Central memory CD8-positive, alpha-beta T cell (primary cell): ENCODE results near the gene SEMA3A.
"Not testable (repeated sequence)": the region's sequence is repeated elsewhere in the genome, so short reads cannot be mapped to it uniquely, and the experiment has no call there.

Experiments
- ATAC-seq: fragments of 150-1000 bp; cut with Tn5 transposase; replicated peaks from 2 replicates; pipeline ENCODE4 v1.10.0; 2022; ENCODE audit warnings: mild to moderate bottlenecking, moderate FRiP score, moderate number of reproducible peaks; ENCODE audit not compliant: poor library complexity, severe bottlenecking; ENCODE audit errors: extremely low read depth
- DNase-seq, 2 donors: peaks; one replicate each; pipeline ENCODE4 v3.0.0; 2021; ENCODE audit warnings: low spot score in 2 of 2
- H3K27ac Mint-ChIP-seq: one replicate; pipeline ENCODE4 v1.8.0; 2022; ENCODE audit warnings: low read depth, mild to moderate bottlenecking, moderate library complexity, mixed read lengths
- H3K27me3 Mint-ChIP-seq: one replicate; pipeline ENCODE4 v1.8.0; 2022; ENCODE audit warnings: mixed read lengths
- H3K36me3 Mint-ChIP-seq: one replicate; pipeline ENCODE4 v1.8.0; 2022; ENCODE audit warnings: mild to moderate bottlenecking, moderate library complexity, mixed read lengths; ENCODE audit not compliant: insufficient read depth
- H3K4me1 Mint-ChIP-seq: one replicate; pipeline ENCODE4 v1.8.0; 2022; ENCODE audit warnings: mixed read lengths
- H3K4me3 Mint-ChIP-seq: one replicate; pipeline ENCODE4 v1.8.0; 2022; ENCODE audit warnings: mild to moderate bottlenecking, moderate library complexity, mixed read lengths
- H3K9me3 Mint-ChIP-seq: one replicate; pipeline ENCODE4 v1.8.0; 2022; ENCODE audit warnings: mixed read lengths

The SEMA3A gene

DNA sequence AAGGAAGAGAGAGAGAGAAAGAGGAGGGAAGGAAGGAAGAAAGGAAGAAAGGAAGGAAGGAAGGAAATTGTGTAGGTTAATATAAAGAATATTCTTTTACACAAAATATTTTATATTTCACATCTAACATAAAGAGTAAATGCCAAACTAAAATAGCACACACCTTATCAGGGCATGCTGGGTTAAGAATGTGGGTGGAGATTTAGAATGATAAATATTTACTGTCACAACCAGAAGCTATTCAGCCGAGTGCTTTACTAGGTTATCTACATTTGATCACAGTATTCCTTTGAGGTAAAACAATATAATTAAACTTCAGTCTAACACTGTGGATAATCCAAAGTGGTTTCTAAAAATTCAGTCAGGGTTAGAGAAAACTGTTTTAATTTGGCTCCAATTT lies 103.3 kb downstream of the SEMA3A start:
- H3K9me3 Mint-ChIP-seq: peaks cover 6% of the 10 kb centered on the region
- peaks cover 3% of the 10 kb centered on the region for H3K36me3 Mint-ChIP-seq
- no peaks in the 10 kb centered on the region for H3K4me1 Mint-ChIP-seq
- DNase-seq (no peak), ATAC-seq (no peak)
- no peaks in the 10 kb centered on the region for H3K27me3 Mint-ChIP-seq
- no peak overlapping the region for H3K4me3 Mint-ChIP-seq
- H3K27ac Mint-ChIP-seq: no peak overlapping the region

DNA sequence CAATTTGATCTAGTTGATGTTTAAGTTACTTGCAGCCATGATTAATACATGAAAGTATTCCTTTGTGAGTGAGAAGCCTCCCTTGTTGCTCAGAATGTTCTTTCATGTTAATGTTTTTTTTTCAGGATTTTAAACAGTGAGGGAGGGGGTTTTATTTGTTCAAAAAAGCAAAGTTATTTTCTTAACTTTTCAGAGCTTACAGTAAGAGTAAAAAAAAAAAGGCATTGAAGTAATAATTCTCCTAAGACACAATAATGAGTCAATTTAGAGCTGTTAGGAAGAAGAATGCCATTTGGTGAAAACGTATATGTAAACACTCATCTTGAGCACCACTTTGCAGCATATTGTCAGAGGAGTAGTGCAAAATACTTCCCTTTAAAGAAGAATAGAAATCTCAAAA lies 105.8 kb downstream of the SEMA3A start:
- Mint-ChIP-seq H3K27me3 (no peaks in the 10 kb centered on the region), H3K9me3 (peaks cover 6% of the 10 kb centered on the region)
- ATAC-seq: no peak

DNA sequence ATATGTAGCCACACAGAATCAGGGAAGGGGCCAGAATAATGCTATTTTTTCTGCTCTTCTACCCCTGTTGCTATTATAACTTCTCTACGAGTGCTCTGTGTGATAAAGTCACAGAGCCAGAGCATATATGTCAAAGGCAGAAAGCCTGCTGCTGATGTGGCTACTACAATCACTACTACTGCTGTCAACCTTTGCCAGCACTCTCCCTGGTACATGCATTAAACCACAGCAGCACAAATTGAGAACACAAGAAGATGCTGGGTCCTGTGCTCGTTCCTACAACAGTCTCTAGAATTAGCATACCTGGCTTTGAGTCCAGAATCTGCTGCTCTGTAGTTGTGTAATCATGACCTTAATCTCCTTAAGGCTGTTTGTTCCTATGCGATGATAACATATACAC lies 108.6 kb downstream of the SEMA3A start:
- no peaks in the 10 kb centered on the region for H3K27me3 Mint-ChIP-seq
- H3K27ac Mint-ChIP-seq: no peak overlapping the region
- H3K36me3 Mint-ChIP-seq: peaks cover 3% of the 10 kb centered on the region
- H3K4me1 Mint-ChIP-seq: no peaks in the 10 kb centered on the region
- peaks cover 5% of the 10 kb centered on the region for H3K9me3 Mint-ChIP-seq
- no peak overlapping the region for H3K4me3 Mint-ChIP-seq
- ATAC-seq: no peak
- no peak for DNase-seq

More for the DNA sequence above, 105.8 kb downstream of the SEMA3A start:
- DNase-seq: no peak
- Mint-ChIP-seq H3K36me3 (peaks cover 3% of the 10 kb centered on the region), H3K4me3 (no peak overlapping the region), H3K27ac (no peak overlapping the region), H3K4me1 (no peaks in the 10 kb centered on the region)

DNA sequence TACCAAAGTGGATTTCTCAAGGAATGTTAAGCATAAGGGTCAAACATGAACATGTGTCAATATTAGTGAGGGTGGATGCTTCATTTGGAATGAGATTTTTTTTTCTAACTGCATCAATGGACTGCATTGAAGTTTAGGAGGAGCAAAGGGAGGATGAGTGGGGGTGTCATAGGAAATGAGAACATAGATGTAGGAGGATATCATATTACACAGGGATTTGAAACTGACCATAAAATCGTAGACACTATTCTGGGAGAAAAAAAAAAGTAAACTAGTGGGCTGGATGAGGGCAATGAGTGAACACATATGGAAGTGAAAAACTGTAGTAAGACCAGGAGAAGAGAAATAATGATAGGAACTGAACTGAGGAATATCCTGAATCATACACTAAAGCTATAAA lies 109.4 kb downstream of the SEMA3A start:
- ATAC-seq: no peak
- no peak overlapping the region for H3K4me3 Mint-ChIP-seq
- no peak overlapping the region for H3K27ac Mint-ChIP-seq
- H3K36me3 Mint-ChIP-seq: no peaks in the 10 kb centered on the region
- H3K9me3 Mint-ChIP-seq: peaks cover 5% of the 10 kb centered on the region
- no peak for DNase-seq
- no peaks in the 10 kb centered on the region for H3K4me1 Mint-ChIP-seq
- H3K27me3 Mint-ChIP-seq: no peaks in the 10 kb centered on the region

DNA sequence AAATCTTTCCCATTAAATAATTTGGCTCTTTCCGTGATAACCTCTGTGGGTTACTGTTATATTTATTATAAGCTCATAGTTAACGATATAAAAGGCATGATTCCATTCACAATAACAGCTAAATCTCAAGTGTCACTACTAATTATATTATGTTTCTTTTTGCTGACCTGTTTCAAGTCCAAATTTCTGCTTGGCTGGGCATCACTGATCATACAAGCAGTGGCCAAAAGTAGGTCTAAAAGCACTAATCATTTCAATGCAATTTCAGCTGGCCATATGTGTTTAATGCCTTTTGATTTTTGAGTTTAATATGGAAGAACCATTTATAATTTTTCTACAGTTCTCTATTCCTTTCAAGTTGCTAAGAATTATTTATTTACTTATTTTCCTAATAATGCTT lies 110.7 kb downstream of the SEMA3A start:
- no peaks in the 10 kb centered on the region for H3K36me3 Mint-ChIP-seq
- H3K4me3 Mint-ChIP-seq: no peak overlapping the region
- ATAC-seq (no peak), DNase-seq (no peak)
- peaks cover 5% of the 10 kb centered on the region for H3K9me3 Mint-ChIP-seq
- H3K27ac Mint-ChIP-seq: no peak overlapping the region
- H3K4me1 Mint-ChIP-seq: no peaks in the 10 kb centered on the region
- H3K27me3 Mint-ChIP-seq: no peaks in the 10 kb centered on the region

DNA sequence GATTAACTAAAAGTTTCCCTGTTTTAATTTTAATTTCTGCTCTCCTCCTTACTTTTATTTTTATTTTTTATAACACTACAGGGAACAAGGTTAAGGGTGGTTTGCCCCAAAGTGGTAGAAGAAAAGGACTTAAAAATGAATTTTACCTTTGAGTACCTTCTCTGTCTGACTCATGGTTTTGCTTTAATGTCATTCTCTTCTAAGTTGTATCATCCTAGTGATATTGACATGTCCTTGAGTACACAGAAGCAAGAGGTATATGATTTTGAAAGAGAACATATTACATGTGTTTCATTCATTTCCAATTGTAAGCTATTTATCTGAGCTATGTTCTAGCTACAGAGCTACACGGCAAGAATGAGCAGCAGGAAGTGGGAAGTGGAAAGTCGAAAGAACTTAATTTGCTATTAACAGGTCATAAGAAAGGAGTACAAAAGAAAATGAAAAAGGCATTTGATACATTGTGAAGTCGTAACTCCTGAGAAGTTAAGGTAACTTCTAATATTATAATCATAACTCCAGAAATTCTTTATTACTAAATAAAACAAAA lies 112.5 kb downstream of the SEMA3A start:
- no peaks in the 10 kb centered on the region for H3K4me1 Mint-ChIP-seq
- peaks cover 5% of the 10 kb centered on the region for H3K9me3 Mint-ChIP-seq
- no peak for ATAC-seq
- no peak for DNase-seq
- H3K4me3 Mint-ChIP-seq: no peak overlapping the region
- no peaks in the 10 kb centered on the region for H3K27me3 Mint-ChIP-seq
- no peak overlapping the region for H3K27ac Mint-ChIP-seq
- no peaks in the 10 kb centered on the region for H3K36me3 Mint-ChIP-seq

DNA sequence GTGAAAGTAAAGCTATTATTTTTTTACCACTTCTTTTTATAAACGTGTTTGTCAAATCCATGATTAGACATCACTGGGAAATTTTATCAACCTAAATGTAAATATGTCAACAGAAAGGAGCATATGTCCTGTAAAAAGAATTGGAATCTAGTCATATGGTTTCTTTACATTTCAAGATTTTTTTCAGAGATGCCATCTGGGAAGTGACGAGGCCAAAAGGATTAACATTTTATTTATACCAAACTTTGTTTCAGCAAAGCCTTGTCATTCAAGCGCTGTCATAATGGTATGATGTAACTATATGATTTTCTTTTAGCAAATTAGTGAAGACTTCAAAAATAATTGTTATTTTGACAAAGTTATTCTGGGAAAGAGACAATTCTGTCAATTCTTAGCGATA lies 117.3 kb downstream of the SEMA3A start:
- DNase-seq: no peak
- no peaks in the 10 kb centered on the region for H3K4me1 Mint-ChIP-seq
- no peaks in the 10 kb centered on the region for H3K27me3 Mint-ChIP-seq
- no peak for ATAC-seq
- H3K27ac Mint-ChIP-seq: no peak overlapping the region
- H3K4me3 Mint-ChIP-seq: no peak overlapping the region
- H3K9me3 Mint-ChIP-seq: peaks cover 5% of the 10 kb centered on the region
- no peaks in the 10 kb centered on the region for H3K36me3 Mint-ChIP-seq

DNA sequence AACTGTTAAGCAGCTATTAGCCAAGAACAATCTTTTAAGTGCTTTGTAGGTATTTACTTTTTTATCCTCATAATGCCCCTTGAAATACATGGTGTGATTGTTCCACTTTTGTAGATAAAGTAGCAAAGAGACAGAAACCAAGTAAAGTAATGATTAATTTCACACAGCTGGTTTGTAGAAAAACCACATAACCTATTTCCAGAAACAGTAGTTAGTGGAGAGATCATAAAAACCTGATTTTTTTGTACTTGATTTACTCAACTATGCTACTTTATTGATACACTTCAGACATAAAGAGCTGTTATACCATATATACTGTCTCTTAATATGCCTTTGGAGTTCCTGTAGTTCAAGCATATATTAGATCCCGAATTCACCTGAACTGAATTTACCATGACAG lies 118.4 kb downstream of the SEMA3A start:
- DNase-seq (no peak), ATAC-seq (no peak)
- H3K36me3 Mint-ChIP-seq: no peaks in the 10 kb centered on the region
- no peaks in the 10 kb centered on the region for H3K27me3 Mint-ChIP-seq
- H3K9me3 Mint-ChIP-seq: no peaks in the 10 kb centered on the region
- no peak overlapping the region for H3K27ac Mint-ChIP-seq
- H3K4me3 Mint-ChIP-seq: no peak overlapping the region
- H3K4me1 Mint-ChIP-seq: no peaks in the 10 kb centered on the region

DNA sequence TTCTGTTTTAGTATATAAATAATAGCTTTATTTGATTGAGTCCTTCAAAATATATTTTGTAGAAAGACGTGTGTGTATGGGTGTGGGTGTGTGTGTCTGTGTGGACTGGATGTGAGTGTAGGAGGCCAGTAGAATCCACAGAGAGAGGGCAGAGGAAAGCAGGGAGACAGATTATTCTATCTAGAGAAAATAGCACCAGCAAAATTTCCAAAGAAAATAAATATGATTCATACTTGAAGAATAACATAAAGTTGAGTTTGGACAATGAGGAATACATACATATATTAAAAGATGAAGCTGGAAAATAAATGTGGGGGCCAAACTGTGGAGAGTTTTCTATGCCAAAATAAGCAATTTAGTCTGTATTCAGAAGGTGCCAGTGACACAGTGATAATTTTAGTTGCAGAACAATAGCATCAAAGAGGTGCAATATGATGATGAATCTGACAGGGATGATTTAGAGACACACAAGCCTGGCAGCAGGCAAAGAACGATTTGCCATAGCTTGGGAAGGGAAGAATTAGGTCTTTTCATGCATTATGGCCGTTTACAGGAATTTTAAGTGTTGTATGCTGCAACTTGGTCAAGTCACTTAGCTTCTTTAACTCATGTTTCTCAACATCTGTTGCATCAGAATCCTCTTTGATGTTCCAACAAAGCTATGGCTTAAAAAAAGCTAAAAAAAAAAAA lies 121.3 kb downstream of the SEMA3A start:
- no peak overlapping the region for H3K27ac Mint-ChIP-seq
- H3K4me1 Mint-ChIP-seq: no peaks in the 10 kb centered on the region
- DNase-seq: no peak
- no peaks in the 10 kb centered on the region for H3K36me3 Mint-ChIP-seq
- H3K4me3 Mint-ChIP-seq: no peak overlapping the region
- no peak for ATAC-seq
- no peaks in the 10 kb centered on the region for H3K27me3 Mint-ChIP-seq
- peaks cover 4% of the 10 kb centered on the region for H3K9me3 Mint-ChIP-seq

DNA sequence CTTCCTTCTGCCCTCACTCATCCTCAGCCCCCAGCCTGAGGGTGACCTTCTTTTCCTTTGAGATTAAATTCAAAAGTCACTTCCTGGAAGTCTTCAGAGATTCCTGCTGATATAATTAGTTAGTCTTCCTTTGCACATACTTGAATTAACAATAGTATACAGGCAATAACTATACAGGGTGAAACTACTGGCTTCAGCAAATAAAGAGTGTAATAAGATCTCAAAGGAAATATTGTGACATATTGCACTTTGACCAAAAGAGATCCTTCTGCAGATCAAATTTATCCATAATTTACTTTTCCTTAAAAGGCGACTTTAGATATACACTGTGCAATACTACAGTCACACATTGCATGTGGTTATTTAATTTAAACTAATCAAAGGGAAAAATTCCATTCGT lies 123.8 kb downstream of the SEMA3A start:
- Mint-ChIP-seq H3K27ac (no peak overlapping the region), H3K4me1 (no peaks in the 10 kb centered on the region), H3K9me3 (peaks cover 4% of the 10 kb centered on the region), H3K36me3 (no peaks in the 10 kb centered on the region), H3K27me3 (no peaks in the 10 kb centered on the region), H3K4me3 (no peak overlapping the region)
- no peak for ATAC-seq
- no peak for DNase-seq

DNA sequence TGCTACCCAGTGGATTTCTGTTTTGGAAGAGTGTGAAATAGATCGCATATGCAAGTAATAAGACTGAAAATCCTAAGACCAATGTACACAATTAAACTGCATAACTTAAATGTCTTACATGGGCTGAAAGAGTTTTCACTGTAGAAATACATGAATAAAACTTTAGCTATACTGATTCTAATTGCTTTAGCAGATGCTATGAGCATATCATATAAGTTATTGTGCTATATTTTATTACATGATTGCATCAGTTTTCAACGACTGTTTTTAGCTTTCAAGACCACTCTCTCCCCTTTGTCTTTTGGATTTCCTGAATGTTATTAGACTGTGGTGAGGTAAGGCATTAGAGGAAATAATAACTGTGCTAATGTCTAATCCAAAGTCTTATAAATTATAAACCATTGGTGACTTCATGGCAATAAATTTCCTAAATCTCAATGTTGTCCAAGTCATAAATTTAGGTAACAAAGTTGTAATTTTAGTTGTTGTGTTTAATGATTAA lies 124.5 kb downstream of the SEMA3A start:
- Mint-ChIP-seq H3K4me3 (no peak overlapping the region), H3K4me1 (no peaks in the 10 kb centered on the region), H3K27me3 (no peaks in the 10 kb centered on the region), H3K27ac (no peak overlapping the region), H3K9me3 (peaks cover 4% of the 10 kb centered on the region), H3K36me3 (no peaks in the 10 kb centered on the region)
- ATAC-seq (no peak), DNase-seq (no peak)

DNA sequence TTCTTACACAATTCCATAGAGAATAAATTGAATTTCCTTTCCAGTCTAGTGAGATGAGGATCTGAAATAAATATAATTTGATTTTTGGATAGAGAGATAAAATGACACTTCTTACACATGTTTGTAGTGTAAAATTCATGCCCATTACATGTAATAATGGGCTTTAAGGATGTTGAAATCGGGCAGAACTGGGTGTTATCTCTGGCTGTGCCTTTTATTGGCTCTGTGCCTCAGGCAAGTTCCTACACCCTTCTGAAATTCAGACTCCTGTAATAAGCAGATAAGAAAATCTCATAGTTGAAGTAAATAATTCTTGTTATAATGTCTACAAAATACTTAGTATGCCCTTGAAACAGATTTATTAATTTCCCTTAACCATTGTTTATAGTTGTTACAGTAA lies 125.6 kb downstream of the SEMA3A start:
- H3K27ac Mint-ChIP-seq: no peak overlapping the region

DNA sequence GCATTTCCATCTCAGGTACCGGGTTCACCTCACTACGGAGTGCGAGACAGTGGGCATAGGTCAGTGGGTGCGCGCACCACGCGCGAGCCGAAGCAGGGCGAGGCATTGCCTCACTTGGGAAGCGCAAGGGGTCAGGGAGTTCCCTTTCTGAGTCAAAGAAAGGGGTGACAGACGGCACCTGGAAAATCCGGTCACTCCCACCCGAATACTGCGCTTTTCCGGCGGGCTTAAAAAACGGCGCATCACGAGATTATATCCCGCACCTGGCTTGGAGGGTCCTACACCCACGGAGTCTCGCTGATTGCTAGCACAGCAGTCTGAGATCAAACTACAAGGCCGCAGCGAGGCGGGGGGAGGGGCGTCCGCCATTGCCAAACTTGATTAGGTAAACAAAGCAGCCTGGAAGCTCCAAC lies 132.1 kb downstream of the SEMA3A start:
- not testable (repeated sequence) for DNase-seq, H3K4me1 Mint-ChIP-seq, H3K27me3 Mint-ChIP-seq, H3K9me3 Mint-ChIP-seq, H3K27ac Mint-ChIP-seq, ATAC-seq, H3K4me3 Mint-ChIP-seq, H3K36me3 Mint-ChIP-seq

More for the DNA sequence above, 125.6 kb downstream of the SEMA3A start:
- Mint-ChIP-seq H3K36me3 (no peaks in the 10 kb centered on the region), H3K4me1 (no peaks in the 10 kb centered on the region), H3K9me3 (peaks cover 4% of the 10 kb centered on the region), H3K27me3 (no peaks in the 10 kb centered on the region), H3K4me3 (no peak overlapping the region)
- no peak for ATAC-seq
- DNase-seq: no peak
